H9 (cell line): ENCODE measurements around the gene CUBN. TPM values are rescaled to one million over a fixed set of nuclear protein-coding genes. Genes with fewer than 3 reads are reported as not detected.

Experiments used
- DNase-seq: peaks from one replicate; pipeline ENCODE4 v3.0.0-alpha.2; 2017
- H2AFZ ChIP-seq: one replicate; pipeline ENCODE4 v1.6.1; 2013; ENCODE audit warnings: mild to moderate bottlenecking, low read length, control low read depth, moderate library complexity
- H2AK5ac ChIP-seq: 2 replicates; pipeline ENCODE4 v1.6.1; 2013; ENCODE audit warnings: low read length, control low read depth, mixed read lengths; ENCODE audit not compliant: insufficient read length
- H2BK120ac ChIP-seq: one replicate; pipeline ENCODE4 v1.6.1; 2013; ENCODE audit warnings: low read depth, mild to moderate bottlenecking, low read length, control low read depth, inconsistent platforms; ENCODE audit not compliant: poor library complexity, severe bottlenecking
- H2BK12ac ChIP-seq: 2 replicates; pipeline ENCODE4 v1.6.1; 2013; ENCODE audit warnings: low read length, control low read depth, mixed read lengths, low read depth; ENCODE audit not compliant: insufficient read length
- H2BK15ac ChIP-seq: 2 replicates; pipeline ENCODE4 v1.6.1; 2013; ENCODE audit warnings: low read depth, low read length, control low read depth
- H2BK20ac ChIP-seq: one replicate; pipeline ENCODE4 v1.6.1; 2013; ENCODE audit warnings: low read depth, mild to moderate bottlenecking, low read length, control low read depth, inconsistent platforms; ENCODE audit not compliant: poor library complexity, severe bottlenecking
- H2BK5ac ChIP-seq: 2 replicates; pipeline ENCODE4 v1.6.1; 2013; ENCODE audit warnings: low read length, control low read depth, mixed read lengths; ENCODE audit not compliant: insufficient read length
- H3K14ac ChIP-seq: 2 replicates; pipeline ENCODE4 v1.6.1; 2013; ENCODE audit warnings: low read length, control low read depth; ENCODE audit not compliant: insufficient read depth
- H3K18ac ChIP-seq: 2 replicates; pipeline ENCODE4 v1.6.1; 2013; ENCODE audit warnings: low read depth, mild to moderate bottlenecking, mixed read lengths, low read length, control low read depth; ENCODE audit not compliant: insufficient read length
- H3K23ac ChIP-seq: 2 replicates; pipeline ENCODE4 v1.6.1; 2013; ENCODE audit warnings: low read length, control low read depth, mixed read lengths, low read depth; ENCODE audit not compliant: insufficient read length
- H3K23me2 ChIP-seq: 2 replicates; pipeline ENCODE4 v1.6.1; 2013; ENCODE audit warnings: low read depth, mild to moderate bottlenecking, mixed read lengths, low read length, control low read depth; ENCODE audit not compliant: insufficient read length, poor library complexity, severe bottlenecking
- H3K27ac ChIP-seq: 2 replicates; pipeline ENCODE4 v1.5.1; 2013; ENCODE audit warnings: low read length, control low read depth, mixed read lengths, low read depth; ENCODE audit not compliant: insufficient read length
- H3K27me3 ChIP-seq: 2 replicates; pipeline ENCODE4 v1.6.1; 2013; ENCODE audit warnings: low read length, control low read depth, inconsistent platforms; ENCODE audit not compliant: insufficient read depth
- H3K4ac ChIP-seq: 2 replicates; pipeline ENCODE4 v1.6.1; 2013; ENCODE audit warnings: low read depth, mild to moderate bottlenecking, control low read depth, inconsistent platforms, low read length, moderate library complexity
- H3K4me1 ChIP-seq: 2 replicates; pipeline ENCODE4 v1.6.1; 2013; ENCODE audit warnings: low read length, control low read depth, inconsistent platforms; ENCODE audit not compliant: insufficient read depth
- H3K4me2 ChIP-seq: 2 replicates; pipeline ENCODE4 v1.6.1; 2013; ENCODE audit warnings: low read length, control low read depth, mixed read lengths; ENCODE audit not compliant: insufficient read length, insufficient read depth
- H3K56ac ChIP-seq: 2 replicates; pipeline ENCODE4 v1.6.1; 2013; ENCODE audit warnings: low read depth, mild to moderate bottlenecking, mixed read lengths, low read length, control low read depth; ENCODE audit not compliant: insufficient read length
- H3K79me1 ChIP-seq: 2 replicates; pipeline ENCODE4 v1.6.1; 2013; ENCODE audit warnings: low read depth, mild to moderate bottlenecking, moderate library complexity, low read length, control low read depth, inconsistent platforms; ENCODE audit not compliant: insufficient read depth, poor library complexity, severe bottlenecking
- H3K79me2 ChIP-seq: 2 replicates; pipeline ENCODE4 v1.6.1; 2013; ENCODE audit warnings: low read length, control low read depth, inconsistent platforms; ENCODE audit not compliant: insufficient read depth
- H3K9ac ChIP-seq: 2 replicates; pipeline ENCODE4 v1.6.1; 2013; ENCODE audit warnings: low read length, control low read depth, mixed read lengths; ENCODE audit not compliant: insufficient read length; ENCODE audit errors: extremely low read depth
- H3K9me3 ChIP-seq: one replicate; pipeline ENCODE4 v1.6.1; 2013; ENCODE audit warnings: low read depth, low read length, inconsistent platforms; ENCODE audit not compliant: control insufficient read depth
- H3T11ph ChIP-seq: one replicate; pipeline ENCODE4 v1.6.1; 2013; ENCODE audit warnings: mild to moderate bottlenecking, low read length, control low read depth, inconsistent platforms
- H4K20me1 ChIP-seq: one replicate; pipeline ENCODE4 v1.6.1; 2013; ENCODE audit not compliant: control insufficient read depth, insufficient read length, insufficient read depth
- H4K5ac ChIP-seq: 2 replicates; pipeline ENCODE4 v1.6.1; 2013; ENCODE audit warnings: low read depth, mild to moderate bottlenecking, mixed read lengths, low read length, control low read depth; ENCODE audit not compliant: insufficient read length
- H4K8ac ChIP-seq: replicated peaks from 2 replicates; pipeline ENCODE4 v1.6.1; 2013; ENCODE audit warnings: low read length, control low read depth, mixed read lengths, low read depth; ENCODE audit not compliant: insufficient read length
- H4K91ac ChIP-seq: 2 replicates; pipeline ENCODE4 v1.6.1; 2013; ENCODE audit warnings: low read depth, mild to moderate bottlenecking, moderate library complexity, mixed read lengths, low read length, control low read depth; ENCODE audit not compliant: insufficient read length
- H3K27ac Mint-ChIP-seq, 3 experiments: 2 replicates in 2 of 3; 3 replicates in 1 of 3; pipeline ENCODE4 v1.8.0; 2020 to 2021; ENCODE audit warnings: mixed read lengths in 3 of 3, mild to moderate bottlenecking in 1 of 3, moderate library complexity in 1 of 3
- H3K27me3 Mint-ChIP-seq: 2 replicates; pipeline ENCODE4 v1.8.0; 2021; ENCODE audit warnings: low read depth, mild to moderate bottlenecking, moderate library complexity, mixed read lengths
- H3K36me3 Mint-ChIP-seq, 3 experiments: 2 replicates in 2 of 3; 3 replicates in 1 of 3; pipeline ENCODE4 v1.8.0; 2020 to 2021; ENCODE audit warnings: low read depth in 3 of 3, mixed read lengths in 3 of 3; ENCODE audit not compliant: insufficient read depth in 1 of 3
- H3K4me1 Mint-ChIP-seq, 2 experiments: 2 replicates each; pipeline ENCODE4 v1.8.0; 2020; ENCODE audit warnings: mixed read lengths in 2 of 2
- H3K4me3 Mint-ChIP-seq, 2 experiments: 2 replicates in 1 of 2; 3 replicates in 1 of 2; pipeline ENCODE4 v1.8.0; 2020 to 2021; ENCODE audit warnings: mild to moderate bottlenecking in 2 of 2, mixed read lengths in 2 of 2, moderate library complexity in 1 of 2
- H3K9me3 Mint-ChIP-seq, 2 experiments: 2 replicates in 1 of 2; 3 replicates in 1 of 2; pipeline ENCODE4 v1.8.0; 2020; ENCODE audit warnings: mild to moderate bottlenecking in 2 of 2, mixed read lengths in 2 of 2, moderate library complexity in 1 of 2
- CTCF ChIP-seq: fragments of 200-600 bp; sonication (generic); conservative IDR thresholded peaks from 3 replicates; pipeline ENCODE4 v1.8.0; 2021; ENCODE audit warnings: antibody characterized with exemption, mild to moderate bottlenecking
- WGBS: extraction: QIAGEN DNeasy Blood & Tissue Kit; methylation state at CpG from one replicate; pipeline ENCODE4 v1.1.7; 2013; ENCODE audit warnings: missing lambda C conversion rate, low lambda C conversion rate, mixed read lengths; ENCODE audit not compliant: insufficient read length; ENCODE audit errors: extremely low coverage; 5-methylcytosine and 5-hydroxymethylcytosine counted together
- total RNA-seq: library from RNA; stranded (reverse); gene quantifications from 2 replicates; pipeline ENCODE4 v1.2.1, GENCODE V29; 2021

The CUBN gene
- total RNA-seq, 1 experiment from 2014 or later: 0.26 TPM

- H3K27ac Mint-ChIP-seq: no peak overlapping the region
- H3K4me1 Mint-ChIP-seq: peaks cover 6 to 9% of the 10 kb centered on the region in 2 experiments
- Histone ChIP-seq H3K27ac (no peak overlapping the region), H3T11ph (no peak overlapping the region), H3K23ac (no peak overlapping the region), H2AFZ (no peak overlapping the region), H3K9ac (no peak overlapping the region), H2BK12ac (no peak overlapping the region), H3K79me2 (no peaks in the 10 kb centered on the region), H4K91ac (no peak overlapping the region), H3K4me2 (no peak overlapping the region), H4K20me1 (no peaks in the 10 kb centered on the region), H2BK5ac (no peak overlapping the region), H3K4me1 (no peaks in the 10 kb centered on the region), H3K9me3 (no peaks in the 10 kb centered on the region), H2AK5ac (no peak overlapping the region), H3K4ac (no peak overlapping the region), H3K23me2 (no peaks in the 10 kb centered on the region), H2BK120ac (no peak overlapping the region), H3K27me3 (no peaks in the 10 kb centered on the region), H2BK20ac (no peak overlapping the region), H4K5ac (no peak overlapping the region), H3K18ac (no peak overlapping the region), H2BK15ac (no peak overlapping the region), H4K8ac (no peak overlapping the region), H3K56ac (no peak overlapping the region), H3K14ac (no peak overlapping the region), H3K79me1 (no peaks in the 10 kb centered on the region)
- WGBS: no CpG with 5 or more reads among the region's 6 CpGs
- no peaks in the 10 kb centered on the region; the same call in 1 of the 2 replicates for H3K27me3 Mint-ChIP-seq
- no peak for DNase-seq
- no peaks in the 10 kb centered on the region for H3K36me3 Mint-ChIP-seq
- no peaks in the 10 kb centered on the region; a peak in 1 of 5 replicates for H3K9me3 Mint-ChIP-seq
- TF ChIP-seq CTCF: no peak
- H3K4me3 Mint-ChIP-seq: no peak overlapping the region
Measured at GRCh38 chr10:16890691-16891090, 238.9 kb downstream of the CUBN start.
